OCI-LY7 (cell line): ENCODE results near the gene WNK2. TPM values are rescaled to one million over a fixed set of nuclear protein-coding genes. Genes with fewer than 3 reads are reported as not detected.

Experiments
- BruUV-seq: library from RNA; stranded (reverse); fragments of 400-500 nt; replicated peaks from 2 replicates; lab custom pipeline; 2021; lab: Mats Ljungman, UMichigan
- CTCF ChIA-PET: fragments of 300-600 bp; sonication (Branson Sonifier 250); formaldehyde crosslinking; loops from one replicate; lab custom pipeline; 2022; ENCODE audit warnings: antibody characterized with exemption; ENCODE audit not compliant: unreplicated experiment; lab: Charles Lee
- POLR2A ChIA-PET: fragments of 300-600 bp; sonication (Branson Sonifier 250); formaldehyde crosslinking; loops from one replicate; lab custom pipeline; 2022; ENCODE audit warnings: antibody characterized with exemption; lab: Charles Lee
- DNase-seq: peaks from one replicate; pipeline ENCODE4 v3.0.0-alpha.2; 2015; ENCODE audit warnings: low spot score
- H2AFZ ChIP-seq: fragments of 200-600 bp; sonication (generic), shearing (Covaris generic); 2 replicates; pipeline ENCODE4 v1.6.1; 2014; ENCODE audit warnings: mild to moderate bottlenecking, antibody characterized with exemption, low read length, moderate library complexity
- H3K27ac ChIP-seq: fragments of 200-600 bp; sonication (generic); 2 replicates; pipeline ENCODE4 v1.5.1; 2014; ENCODE audit warnings: mixed run types, low read depth, mild to moderate bottlenecking, moderate library complexity, low read length, inconsistent platforms; ENCODE audit not compliant: poor library complexity, severe bottlenecking
- H3K36me3 ChIP-seq: fragments of 200-600 bp; sonication (generic); 2 replicates; pipeline ENCODE4 v1.6.1; 2014; ENCODE audit warnings: mild to moderate bottlenecking, antibody characterized with exemption, low read length, moderate library complexity, mixed read lengths; ENCODE audit not compliant: insufficient read depth
- H3K4me1 ChIP-seq: fragments of 200-600 bp; sonication (generic); 2 replicates; pipeline ENCODE4 v1.5.1; 2014; ENCODE audit warnings: mild to moderate bottlenecking, low read length; ENCODE audit not compliant: insufficient read depth, poor library complexity, severe bottlenecking
- H3K4me2 ChIP-seq: fragments of 200-600 bp; sonication (generic); 2 replicates; pipeline ENCODE4 v1.6.1; 2014; ENCODE audit warnings: mild to moderate bottlenecking, low read length
- H3K4me3 ChIP-seq: fragments of 200-600 bp; sonication (generic); 2 replicates; pipeline ENCODE4 v1.5.1; 2014; ENCODE audit warnings: mild to moderate bottlenecking, low read depth, low read length; ENCODE audit not compliant: poor library complexity, severe bottlenecking
- H3K79me2 ChIP-seq: fragments of 200-600 bp; sonication (generic); 2 replicates; pipeline ENCODE4 v1.6.1; 2016; ENCODE audit warnings: low read depth, mild to moderate bottlenecking, low read length, moderate library complexity, mixed read lengths; ENCODE audit not compliant: insufficient read depth
- H3K9me2 ChIP-seq: fragments of 200-600 bp; sonication (generic); 2 replicates; pipeline ENCODE4 v1.6.1; 2016; ENCODE audit warnings: mild to moderate bottlenecking, low read length, mixed read lengths; ENCODE audit not compliant: insufficient read depth
- H3K9me3 ChIP-seq: fragments of 200-600 bp; sonication (generic); 2 replicates; pipeline ENCODE4 v1.6.1; 2014; ENCODE audit warnings: mild to moderate bottlenecking, mixed run types, low read length, mixed read lengths
- H4K20me1 ChIP-seq: fragments of 200-600 bp; sonication (generic); 2 replicates; pipeline ENCODE4 v1.6.1; 2014; ENCODE audit warnings: mild to moderate bottlenecking, antibody characterized with exemption, low read length, moderate library complexity, mixed read lengths; ENCODE audit not compliant: insufficient read depth
- CTCF ChIP-seq: fragments of 200-600 bp; sonication (generic); conservative IDR thresholded peaks from 2 replicates; pipeline ENCODE4 v1.5.1; 2014; ENCODE audit warnings: mild to moderate bottlenecking, antibody characterized with exemption, low read length, moderate library complexity, mixed read lengths
- EZH2phosphoT487 ChIP-seq: fragments of 200-600 bp; sonication (generic); IDR thresholded peaks from 2 replicates; pipeline ENCODE4 v1.6.1; 2018; ENCODE audit warnings: low read depth, borderline replicate concordance, mild to moderate bottlenecking, mixed run types, antibody characterized with exemption, low read length, moderate library complexity, mixed read lengths
- intact Hi-C: fragments of 100-400 bp; cut with micrococcal nuclease; formaldehyde crosslinking; loops from one replicate; pipeline ENCODE4 v1.10.0; 2022; ENCODE audit not compliant: unreplicated experiment
- total RNA-seq, 2 experiments: library from RNA; depleted of rRNA in 1 of 2; stranded (reverse); fragments of >200 nt in 1 of 2; shearing (Covaris generic) in 1 of 2; gene quantifications; 2 replicates each; pipeline ENCODE4 v1.2.3, GENCODE V29; 2014 to 2022

WNK2 gene
- total RNA-seq, 2 experiments from 2014 or later = 142 to 194 TPM

GRCh38 chr9:93187047-93187446 lies 3.1 kb downstream of the WNK2 start:
- DNase-seq = no peak
- peaks cover 20% of the 10 kb centered on the region for H3K4me1 ChIP-seq
- no peak overlapping the region for H2AFZ ChIP-seq
- no peaks in the 10 kb centered on the region for H3K9me2 ChIP-seq
- no peak overlapping the region for H3K27ac ChIP-seq
- H4K20me1 ChIP-seq = no peaks in the 10 kb centered on the region
- no peaks in the 10 kb centered on the region for H3K9me3 ChIP-seq
- H3K4me3 ChIP-seq = no peak overlapping the region
- ChIA-PET CTCF (interaction anchor here (0.6 kb wide), 1 partner anchor 44 kb away, joined by 3 read pairs; no protein-coding TSS in a partner anchor), POLR2A (no interaction called here)
- intact Hi-C loops = no loop called here
- no TSS peak for BruUV-seq
- no peaks in the 10 kb centered on the region for H3K79me2 ChIP-seq
- TF ChIP-seq CTCF = no peak
- no peaks in the 10 kb centered on the region for H3K36me3 ChIP-seq
- H3K4me2 ChIP-seq = no peak overlapping the region

- CTCF ChIA-PET = interaction anchor here (0.6 kb wide), 1 partner anchor 44 kb away, joined by 3 read pairs; no protein-coding TSS in a partner anchor
- H3K4me2 ChIP-seq = no peak overlapping the region
Measured at GRCh38 chr9:93187574-93187973, 3.6 kb downstream of the WNK2 start.

More at GRCh38 chr9:93187574-93187973, 3.6 kb downstream of the WNK2 start:
- intact Hi-C loops = no loop called here
- no TSS peak for BruUV-seq
- DNase-seq = no peak
- POLR2A ChIA-PET = no interaction called here
- Histone ChIP-seq H2AFZ (no peak overlapping the region), H3K79me2 (no peaks in the 10 kb centered on the region), H3K4me1 (peaks cover 20% of the 10 kb centered on the region), H3K4me3 (no peak overlapping the region), H4K20me1 (no peaks in the 10 kb centered on the region), H3K9me3 (no peaks in the 10 kb centered on the region), H3K9me2 (no peaks in the 10 kb centered on the region), H3K27ac (no peak overlapping the region), H3K36me3 (no peaks in the 10 kb centered on the region)
- TF ChIP-seq EZH2phosphoT487 = no peak
- no peak for TF ChIP-seq CTCF
